Measurements from ENCODE around the gene SUFU.

Gene SUFU

GRCh38 chr10:102621443-102622325, 117.9 kb downstream of the SUFU start:
- DNase-seq: no peak

GRCh38 chr10:102624094-102624493, 120.3 kb downstream of the SUFU start:
- DNase-seq: no peak

DNA sequence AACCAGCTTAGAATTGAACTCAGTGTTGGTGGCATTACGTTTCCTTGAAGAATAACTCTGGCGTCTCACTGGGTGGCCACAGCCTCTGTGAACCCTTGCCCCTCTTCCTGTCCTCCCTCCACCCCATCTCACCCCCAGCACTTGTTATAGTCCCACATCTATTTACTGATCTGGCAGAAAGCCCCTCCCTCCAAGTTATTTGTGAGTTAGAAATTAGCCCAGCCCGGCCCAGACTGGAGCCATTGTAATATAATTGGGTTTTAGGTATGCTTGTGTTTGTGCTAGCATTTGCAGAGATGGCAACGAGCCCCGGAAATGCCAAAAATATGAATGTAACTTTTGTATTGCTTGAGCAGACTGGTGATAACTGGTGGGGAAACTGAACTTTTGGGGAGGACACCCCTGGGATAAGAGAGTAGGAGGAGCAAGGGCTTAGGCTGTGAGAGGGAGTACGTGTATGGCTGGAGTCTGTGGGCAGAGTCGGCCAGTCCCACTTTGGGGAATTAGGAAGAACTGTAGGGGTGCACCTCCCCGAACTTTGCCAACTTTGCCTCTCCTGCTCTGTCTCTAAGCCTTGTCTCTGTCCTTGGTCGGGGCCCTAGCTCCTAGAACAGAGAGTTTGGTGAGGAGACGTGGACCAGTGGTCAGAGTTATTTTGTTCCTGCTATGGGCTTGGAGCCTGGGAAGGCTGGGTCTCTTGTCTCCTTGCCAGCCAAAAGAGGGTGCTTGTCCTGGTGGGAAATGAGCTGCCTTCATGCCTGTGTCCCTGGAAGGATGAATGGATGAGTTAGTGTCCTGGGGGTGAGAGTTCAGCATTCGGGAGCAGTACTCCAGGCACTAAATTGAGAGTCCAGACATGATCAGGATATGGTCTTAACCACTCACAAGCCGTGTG, 121.2 kb downstream of the SUFU start:
- DNase-seq: no peak

GRCh38 chr10:102626026-102626685, 122.4 kb downstream of the SUFU start:
- DNase-seq: no peak

GRCh38 chr10:102627291-102627735, 123.5 kb downstream of the SUFU start:
- no peak for DNase-seq

DNA sequence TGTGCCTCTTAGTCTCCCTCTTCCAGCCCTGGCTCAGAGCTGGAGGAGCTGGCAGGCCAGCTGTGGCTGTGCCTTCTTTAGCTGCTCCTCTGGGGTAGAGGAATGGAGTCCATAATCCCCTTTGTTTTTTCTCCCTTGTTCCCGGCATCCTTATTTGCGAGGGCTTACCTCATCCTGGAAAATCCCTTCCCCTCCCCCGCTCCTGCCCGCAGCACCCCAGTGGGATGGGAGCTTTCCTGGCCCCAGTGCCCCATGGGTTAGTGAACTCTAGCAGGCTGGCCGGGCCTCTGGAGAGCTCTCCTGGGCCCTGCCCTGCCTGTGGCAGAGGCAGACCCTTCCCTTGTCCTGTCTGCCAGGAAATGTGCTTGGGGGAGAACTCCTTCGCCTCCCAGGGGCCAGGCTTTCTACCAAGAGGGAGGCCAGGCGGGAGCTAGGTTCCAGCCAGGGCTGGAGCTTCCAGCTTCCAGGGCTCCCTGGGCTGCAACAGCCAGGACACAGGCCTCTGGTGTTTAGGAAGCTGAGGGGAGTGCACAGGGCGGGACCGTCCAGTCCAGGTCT, 124.0 kb downstream of the SUFU start:
- DNase-seq: no peak

GRCh38 chr10:102628451-102628911, 124.7 kb downstream of the SUFU start:
- DNase-seq: no peak

GRCh38 chr10:102629661-102630614, 126.2 kb downstream of the SUFU start:
- DNase-seq: no peak

- DNase-seq: no peak
Measured at GRCh38 chr10:102630663-102631062, 126.9 kb downstream of the SUFU start.

DNA sequence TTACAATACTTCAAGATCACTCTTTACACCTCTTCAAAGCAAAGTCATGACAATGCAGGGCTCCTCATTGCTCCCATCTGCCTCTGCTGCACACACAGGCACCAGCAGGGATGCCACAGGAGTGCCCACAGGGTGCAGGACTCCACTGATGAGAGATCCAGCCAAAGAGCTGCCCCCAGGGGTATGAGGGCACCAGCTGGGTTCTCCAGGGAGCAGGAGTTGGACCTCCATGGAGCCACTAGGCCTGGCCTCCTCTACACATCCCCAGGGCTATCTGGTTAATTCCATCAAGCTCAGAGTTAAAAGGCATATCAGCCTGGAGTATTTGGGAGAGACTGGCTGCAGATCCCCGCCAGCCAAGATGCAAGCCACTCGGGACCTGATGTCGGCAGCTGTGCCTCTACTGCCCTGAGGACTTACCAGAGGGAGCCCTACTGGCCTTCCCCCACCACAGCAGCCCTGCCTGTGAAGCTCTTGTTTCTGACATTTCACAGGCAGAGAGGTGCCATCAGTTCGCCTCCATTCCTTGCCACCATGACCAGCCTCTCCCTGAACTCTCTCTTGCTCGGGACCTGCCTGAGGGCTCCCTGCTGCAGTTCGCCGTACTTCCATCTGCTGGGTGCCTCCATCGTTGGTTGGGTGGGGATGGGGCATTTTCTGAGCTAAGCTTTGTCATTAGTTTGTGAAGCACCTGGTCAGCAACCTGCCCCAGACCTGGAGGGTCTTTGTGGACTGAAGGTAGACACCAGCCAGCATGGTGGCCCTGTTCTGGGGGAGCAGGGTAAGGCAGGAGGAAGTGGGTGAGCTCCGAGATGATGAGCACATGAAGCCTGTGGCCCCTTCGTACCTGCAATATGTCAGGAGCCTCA, 128.0 kb downstream of the SUFU start:
- DNase-seq: no peak

DNA sequence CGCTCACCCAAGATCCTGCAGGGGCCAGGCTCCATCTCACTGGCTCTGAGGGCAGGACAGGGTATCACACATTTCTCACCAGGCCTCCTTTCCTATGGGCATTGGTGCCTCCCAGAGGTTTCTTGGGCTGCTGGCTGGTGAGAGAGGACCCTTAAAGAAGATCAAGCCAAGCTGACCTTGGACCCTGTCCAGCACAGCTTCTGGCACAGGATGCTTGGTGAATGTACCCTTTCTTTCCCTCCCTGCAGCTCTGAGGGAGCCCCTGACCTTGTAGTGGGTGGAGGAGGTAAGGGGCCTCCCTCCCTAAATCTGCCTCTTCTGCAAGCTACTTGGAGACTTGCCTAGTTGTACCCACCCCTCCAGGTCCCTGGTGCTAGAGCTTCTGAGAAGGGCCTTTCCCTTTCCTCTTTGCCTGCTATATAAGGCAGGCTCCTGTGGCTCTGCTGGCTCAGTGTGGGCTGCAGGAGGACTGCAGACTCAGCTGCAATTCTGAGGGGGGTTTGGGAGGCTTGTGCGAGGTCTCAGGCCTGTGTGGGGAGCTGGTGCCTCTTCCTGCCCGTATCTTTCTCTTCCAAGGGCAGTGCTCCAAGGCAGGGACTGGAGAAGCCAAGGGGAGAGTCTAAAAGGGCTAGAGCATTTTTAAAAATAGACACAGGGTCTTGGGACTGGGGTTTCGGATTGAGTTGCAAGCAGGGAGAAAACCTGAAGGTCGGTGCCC, 128.8 kb downstream of the SUFU start:
- DNase-seq: no peak

GRCh38 chr10:102633287-102633686, 129.5 kb downstream of the SUFU start:
- no peak for DNase-seq

- DNase-seq: no peak
Measured at GRCh38 chr10:102633848-102634247, 130.1 kb downstream of the SUFU start.

DNA sequence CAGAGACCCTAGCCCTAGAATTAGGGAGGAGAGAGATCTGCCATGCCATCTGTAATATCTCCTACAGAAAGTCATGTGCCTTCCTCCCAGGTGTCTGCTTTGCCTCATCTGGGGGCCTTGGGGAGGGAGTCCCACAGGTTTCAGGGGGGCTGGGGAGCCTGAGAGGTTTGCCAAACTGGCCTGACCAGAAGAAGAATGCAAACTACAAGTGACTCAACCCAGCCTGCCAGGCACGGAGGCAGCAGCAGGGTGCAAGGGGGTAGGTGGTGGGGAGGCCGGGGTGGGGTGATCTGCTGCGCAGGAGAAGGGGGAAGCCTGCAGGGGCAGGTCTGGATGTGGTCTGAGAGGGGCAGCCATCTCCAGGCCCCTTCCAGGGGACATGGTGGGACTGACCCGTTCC, 130.9 kb downstream of the SUFU start:
- no peak for DNase-seq

- peak; percentile 62 for DNase-seq
Measured at GRCh38 chr10:102635377-102635776, 131.6 kb downstream of the SUFU start.

DNA sequence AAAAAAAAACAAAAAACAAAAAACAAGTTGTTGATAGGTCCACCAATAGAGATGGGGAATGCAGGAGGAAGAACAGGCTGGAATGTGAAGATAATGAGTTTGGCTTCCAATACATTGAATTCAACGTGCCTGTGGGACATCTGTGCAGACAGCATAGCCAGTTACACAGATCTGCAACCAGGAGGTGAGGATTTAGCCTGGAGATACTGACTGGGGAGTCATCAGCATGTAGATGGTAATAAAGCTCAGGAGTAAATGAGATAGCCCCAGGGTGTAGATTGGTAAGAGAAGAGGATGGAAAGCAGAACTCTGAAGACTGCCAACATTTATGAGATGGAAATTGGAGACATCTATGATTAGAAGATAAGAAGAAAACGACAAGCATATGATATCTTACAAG, 135.8 kb downstream of the SUFU start:
- no peak for DNase-seq

GRCh38 chr10:102641402-102641801, 137.6 kb downstream of the SUFU start:
- DNase-seq: no peak

DNA sequence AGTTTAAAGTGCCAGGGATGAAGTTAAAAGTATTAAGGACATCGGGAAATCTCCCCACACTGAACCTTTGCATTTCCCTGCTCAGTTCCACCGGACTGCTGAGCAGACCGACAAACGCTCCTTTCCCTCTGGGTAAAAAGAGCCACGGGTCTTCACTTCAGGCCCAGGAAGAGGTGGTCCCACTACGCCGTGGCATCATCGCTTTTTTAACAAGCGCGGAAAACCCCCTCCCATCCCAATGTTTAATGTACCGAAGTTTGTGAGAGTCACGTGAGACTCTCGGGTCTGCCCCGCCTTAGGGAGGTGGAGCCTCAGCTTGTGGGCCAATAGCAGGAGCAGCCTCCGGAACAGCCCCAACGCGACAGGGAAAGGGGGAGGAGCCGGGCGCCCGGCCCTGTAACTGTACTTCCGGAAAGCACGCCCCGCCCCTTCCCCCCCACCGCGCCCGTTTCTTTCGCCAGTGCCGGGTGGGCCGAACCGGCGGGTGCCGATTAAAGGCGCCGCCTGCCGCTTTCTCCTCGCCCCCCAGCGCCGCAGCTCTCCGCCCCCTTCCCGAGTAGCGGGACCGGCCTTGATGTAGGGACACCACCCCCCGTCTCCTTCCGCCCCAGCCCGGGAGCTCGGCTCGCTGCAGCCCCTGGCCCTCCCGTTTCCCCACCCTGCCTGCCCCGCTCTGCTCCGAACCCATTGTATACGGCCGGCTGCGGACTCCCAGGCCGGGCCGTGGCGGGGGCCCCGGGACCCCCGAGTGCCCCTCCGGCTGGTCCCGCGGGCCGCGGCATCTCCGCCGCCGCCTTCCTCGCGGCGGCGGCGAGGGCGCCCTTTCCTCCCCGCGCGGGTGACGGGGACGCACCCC, 138.3 kb downstream of the SUFU start:
- DNase-seq: peak; percentile 91
